HG02970 (cell line): ENCODE data around the gene ARFGEF2.
"Not testable (repeated sequence)": the region's sequence is repeated elsewhere in the genome, so short reads cannot be mapped to it uniquely, and the experiment has no call there.

Experiments
- ATAC-seq: cut with Tn5 transposase; IDR thresholded peaks from one replicate; pipeline ENCODE4 v1.9.1; 2021; ENCODE audit warnings: mild to moderate bottlenecking, moderate library complexity, moderate number of reproducible peaks; ENCODE audit not compliant: unreplicated experiment, low FRiP score

ARFGEF2 gene

GRCh38 chr20:48984575-48985219, 63.2 kb downstream of the ARFGEF2 start:
- no peak for ATAC-seq

GRCh38 chr20:48986899-48987298, 65.4 kb downstream of the ARFGEF2 start:
- no peak for ATAC-seq

DNA sequence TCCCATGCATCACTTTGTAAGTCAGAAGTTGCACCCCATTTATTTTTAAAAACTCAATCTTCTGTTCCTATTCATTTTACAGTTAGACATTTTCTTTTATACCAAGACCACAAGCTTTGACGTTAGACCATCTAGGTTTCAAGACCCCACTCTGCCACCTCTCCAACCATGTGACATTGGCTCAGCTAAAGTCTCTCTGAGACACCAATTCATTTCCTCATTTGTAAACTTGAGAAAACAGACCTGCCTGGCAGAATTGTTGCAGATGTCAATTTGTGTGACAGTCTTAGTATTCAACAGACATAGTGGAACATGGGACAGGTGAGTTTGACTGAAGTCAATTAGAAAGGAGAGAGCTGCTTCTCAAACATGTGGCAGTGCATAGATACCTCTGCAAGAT, 69.0 kb downstream of the ARFGEF2 start:
- ATAC-seq: no peak

- ATAC-seq: no peak
Observed at GRCh38 chr20:48995589-48995988, 74.1 kb downstream of the ARFGEF2 start.

DNA sequence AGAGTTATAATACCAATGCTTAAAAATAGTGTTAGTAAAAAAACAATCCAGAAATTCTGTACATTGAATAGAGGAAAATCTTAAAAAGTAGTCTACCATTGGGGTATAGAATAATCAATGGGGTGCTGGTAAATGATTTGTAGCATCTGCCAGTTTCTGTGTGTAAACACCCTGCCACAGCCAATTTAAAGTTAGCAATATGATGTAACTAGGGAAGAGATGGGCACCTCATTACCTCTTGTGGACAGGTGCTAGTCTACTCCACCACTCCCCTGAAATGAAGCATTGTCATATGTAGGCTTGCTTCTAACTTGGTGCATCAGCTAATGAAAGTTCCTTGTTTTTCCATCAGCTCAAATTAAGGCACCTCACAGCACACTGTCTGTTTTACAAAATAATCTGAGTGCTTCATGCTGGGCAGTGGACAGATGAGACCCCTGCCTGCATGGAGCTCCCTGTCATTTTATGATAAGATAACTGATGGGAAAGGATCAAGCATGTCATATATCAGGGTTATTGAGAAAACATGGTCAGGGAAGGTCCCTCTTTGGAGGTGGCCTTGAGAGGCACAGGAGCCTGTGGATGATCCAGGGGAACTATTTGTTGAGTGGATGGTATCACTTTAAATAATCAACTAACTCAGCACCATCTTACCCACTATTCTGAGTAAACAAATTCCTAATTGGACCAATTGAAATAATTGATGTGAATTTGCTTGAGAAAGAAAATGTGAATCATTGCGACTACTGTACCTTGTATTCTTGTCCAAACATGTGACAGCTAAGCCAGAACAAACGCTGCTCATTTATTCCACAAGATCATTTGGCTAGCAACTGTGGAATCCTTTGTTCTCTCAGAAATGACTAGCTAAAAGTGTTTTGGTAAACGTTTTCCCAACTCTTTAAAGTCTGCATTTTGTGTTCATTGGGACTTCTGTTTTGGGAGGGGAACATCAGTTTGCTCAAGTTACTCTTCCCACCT, 78.7 kb downstream of the ARFGEF2 start:
- ATAC-seq: no peak

- ATAC-seq: no peak
Observed at GRCh38 chr20:49001741-49002140, 80.2 kb downstream of the ARFGEF2 start.

DNA sequence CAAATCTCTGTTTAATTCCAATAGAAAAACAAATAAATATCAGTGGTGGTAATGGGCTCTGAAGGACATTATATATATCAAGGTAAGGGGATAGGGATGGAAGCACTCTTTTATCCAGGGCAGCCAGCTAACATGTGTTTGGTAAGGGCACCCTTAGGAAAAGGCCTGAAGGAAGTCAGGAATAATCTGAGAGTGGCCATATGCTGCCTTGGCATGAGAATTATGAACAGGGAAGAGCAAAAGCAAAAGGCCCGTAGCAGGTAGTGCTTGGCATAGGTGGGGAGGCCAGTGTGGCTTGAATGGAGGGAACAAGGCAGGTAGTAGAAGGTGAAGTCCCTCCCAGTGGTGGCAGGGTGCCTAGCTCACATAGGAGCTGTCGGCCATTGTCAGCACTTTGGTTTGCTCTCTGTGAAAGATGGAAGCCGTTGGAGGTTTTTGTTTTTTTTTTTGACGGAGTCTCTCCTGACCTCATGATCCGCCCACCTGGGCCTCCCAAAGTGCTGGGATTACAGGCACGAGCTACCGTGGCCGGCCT, 85.0 kb downstream of the ARFGEF2 start:
- ATAC-seq: no peak

DNA sequence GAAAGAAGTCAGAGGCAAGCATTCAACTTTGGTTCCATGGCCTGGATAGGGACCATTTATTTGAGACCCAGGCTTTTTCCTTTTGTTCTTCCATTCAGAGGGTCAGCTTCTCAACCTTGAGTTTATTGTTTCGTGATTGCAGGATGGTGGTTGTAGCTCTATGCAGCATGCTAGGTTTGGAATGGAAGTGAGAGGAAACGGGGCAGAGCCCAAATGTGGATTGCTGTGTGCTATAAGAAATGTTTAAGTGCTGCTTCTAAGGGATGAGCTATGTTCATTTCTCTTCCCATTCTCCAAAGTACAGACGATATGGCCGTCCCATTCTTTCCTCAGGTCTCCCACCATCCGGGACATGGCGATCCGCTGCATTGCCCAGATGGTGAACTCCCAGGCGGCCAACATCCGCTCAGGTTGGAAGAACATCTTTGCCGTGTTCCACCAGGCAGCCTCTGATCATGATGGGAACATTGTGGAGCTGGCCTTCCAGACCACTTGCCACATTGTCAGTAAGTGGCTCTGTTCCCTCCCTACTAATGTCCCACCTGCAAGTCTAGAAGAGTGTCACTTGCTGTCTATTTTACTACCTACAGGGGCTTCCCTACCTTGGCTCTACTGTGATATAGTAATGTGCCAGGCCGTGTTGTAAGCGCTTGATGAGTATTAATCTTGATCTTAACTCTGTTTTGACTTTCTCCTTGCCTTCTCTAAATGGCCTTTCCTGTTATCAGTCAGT, 88.6 kb downstream of the ARFGEF2 start:
- ATAC-seq: no peak

DNA sequence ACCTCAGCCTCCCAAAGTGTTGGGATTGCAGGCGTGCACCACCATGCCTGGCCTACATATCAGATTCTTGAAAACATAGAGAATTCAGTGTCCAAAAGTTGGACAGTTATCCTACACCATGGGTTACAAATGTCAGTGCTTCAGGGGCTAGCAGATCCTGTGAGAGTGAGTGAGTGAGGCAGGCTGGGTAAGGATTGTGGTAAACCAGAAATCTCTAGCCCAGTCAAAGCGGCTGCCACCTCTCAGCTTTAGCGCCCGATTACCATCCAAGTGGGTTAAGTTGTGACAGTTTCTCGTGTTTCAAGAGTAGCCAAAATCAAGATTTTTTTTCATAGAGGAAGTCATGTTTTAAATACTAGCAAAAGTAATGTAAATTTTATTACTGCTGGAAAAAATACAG, 102.7 kb downstream of the ARFGEF2 start:
- ATAC-seq: no peak

- ATAC-seq: not testable (repeated sequence)
Observed at GRCh38 chr20:49028177-49028576, 106.7 kb downstream of the ARFGEF2 start.

GRCh38 chr20:49028684-49029083, 107.2 kb downstream of the ARFGEF2 start:
- ATAC-seq: no peak

- ATAC-seq: no peak
Observed at GRCh38 chr20:49029203-49029602, 107.7 kb downstream of the ARFGEF2 start.

DNA sequence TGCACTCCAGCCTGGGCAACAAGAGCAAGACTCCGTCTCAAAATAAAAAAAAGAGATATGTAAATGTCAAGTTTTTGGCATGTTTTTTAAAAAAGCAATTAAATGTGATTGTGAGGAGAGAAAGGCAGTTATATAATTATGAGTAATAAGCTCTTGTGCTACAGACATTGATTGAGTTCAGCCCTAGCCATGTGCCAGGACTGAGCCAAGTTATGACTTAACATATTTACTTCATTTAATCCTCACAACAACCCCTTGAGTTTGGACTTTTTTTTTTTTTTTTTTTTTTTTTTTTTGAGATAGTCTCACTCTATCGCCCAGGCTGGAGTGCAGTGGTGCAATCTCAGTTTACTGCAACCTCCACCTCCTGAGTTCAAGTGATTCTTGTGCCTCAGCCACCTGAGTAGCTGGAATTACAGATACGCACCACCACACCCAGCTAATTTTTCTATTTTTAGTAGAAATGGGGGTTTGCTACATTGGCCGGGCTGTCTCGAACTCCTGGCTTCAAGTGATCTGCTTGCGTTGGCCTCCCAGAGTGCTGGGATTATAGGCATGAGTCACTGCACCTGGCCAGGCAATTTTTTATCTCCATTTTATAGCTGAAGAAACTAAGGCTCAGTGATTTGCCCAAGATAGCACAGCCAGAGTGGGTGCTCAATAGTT, 109.6 kb downstream of the ARFGEF2 start:
- no peak for ATAC-seq

GRCh38 chr20:49032455-49032854, 110.9 kb downstream of the ARFGEF2 start:
- no peak for ATAC-seq

- ATAC-seq: no peak
Observed at GRCh38 chr20:49034070-49034732, 112.7 kb downstream of the ARFGEF2 start.

- no peak for ATAC-seq
Observed at GRCh38 chr20:49037962-49038387, 116.5 kb downstream of the ARFGEF2 start.

DNA sequence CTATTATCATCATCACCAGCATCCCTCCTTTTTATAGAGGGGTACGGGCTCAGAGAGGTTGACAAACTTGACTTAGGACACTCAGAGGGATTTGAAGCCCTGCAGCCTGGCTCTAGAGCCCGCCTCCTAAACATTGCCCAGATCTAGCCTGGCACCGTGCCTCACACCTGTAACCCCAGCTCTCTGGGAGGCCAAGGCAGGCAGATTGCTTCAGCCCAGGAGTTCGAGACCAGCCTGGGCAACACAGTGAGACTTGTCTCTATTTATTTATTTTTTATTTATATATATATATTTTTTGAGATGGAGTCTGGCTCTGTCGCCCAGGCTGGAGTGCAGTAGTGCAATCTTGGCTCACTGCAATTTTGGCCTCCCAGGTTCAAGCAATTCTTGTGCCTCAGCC, 118.3 kb downstream of the ARFGEF2 start:
- ATAC-seq: no peak

DNA sequence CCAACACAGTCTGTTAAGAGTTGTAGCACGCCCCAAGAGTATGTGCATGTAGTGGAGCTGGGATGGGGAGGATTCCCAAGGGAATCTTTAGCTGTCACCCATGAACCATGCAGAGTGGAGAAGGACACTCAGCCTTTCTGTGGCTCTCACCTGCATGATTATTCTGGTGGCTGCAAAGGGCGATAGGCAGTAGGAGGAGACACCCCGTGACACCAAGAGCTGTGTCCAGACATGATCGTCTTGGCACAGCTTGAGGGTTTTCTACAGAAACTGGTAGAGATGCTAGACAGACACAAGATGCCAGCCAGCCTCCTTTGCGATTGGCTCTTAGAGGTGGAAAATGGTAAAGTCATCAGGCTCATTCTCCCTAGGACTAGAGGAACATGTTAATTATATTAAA, 121.5 kb downstream of the ARFGEF2 start:
- no peak for ATAC-seq

GRCh38 chr20:49045440-49046086, 124.1 kb downstream of the ARFGEF2 start:
- ATAC-seq: no peak
